HL-60 (cell line): Measurements from ENCODE around the gene CRYGB.
A peak's percentile ranks its signal among the peaks of the same experiment; 100 is the strongest.
"Not testable (repeated sequence)": the region's sequence is repeated elsewhere in the genome, so short reads cannot be mapped to it uniquely, and the experiment has no call there.

Experiments
- DNase-seq, 2 experiments: peaks; one replicate each; pipeline ENCODE4 v3.0.0-alpha.2; 2010 to 2020; ENCODE audit warnings: low read depth in 1 of 2, low spot score in 1 of 2
- H3K27ac ChIP-seq: fragments of 250-450 bp; sonication (Bioruptor Pico); replicated peaks from 2 replicates; pipeline ENCODE4 v1.5.1; 2020; ENCODE audit warnings: mild to moderate bottlenecking, moderate library complexity
- H3K27me3 ChIP-seq: fragments of 250-450 bp; sonication (Bioruptor Pico); 2 replicates; pipeline ENCODE4 v1.5.1; 2021; ENCODE audit warnings: mild to moderate bottlenecking, moderate library complexity; ENCODE audit not compliant: insufficient read depth, poor library complexity, severe bottlenecking
- H3K4me3 ChIP-seq: replicated peaks from 2 replicates; pipeline ENCODE4 v1.5.1; 2011; ENCODE audit warnings: mild to moderate bottlenecking, control low read depth, low read length; ENCODE audit not compliant: insufficient read depth
- CTCF ChIP-seq: IDR thresholded peaks from one replicate; pipeline ENCODE4 v1.5.1; 2011; ENCODE audit warnings: low read length, control low read depth, inconsistent platforms; ENCODE audit not compliant: insufficient read depth
- GABPA ChIP-seq: IDR thresholded peaks from 2 replicates; pipeline ENCODE4 v1.6.1; 2012; ENCODE audit warnings: low read depth
- POLR2AphosphoS5 ChIP-seq: IDR thresholded peaks from 2 replicates; pipeline ENCODE4 v1.6.1; 2012; ENCODE audit warnings: low read depth
- REST ChIP-seq: IDR thresholded peaks from 2 replicates; pipeline ENCODE4 v1.6.1; 2012; ENCODE audit warnings: low read depth; ENCODE audit not compliant: insufficient replicate concordance
- SPI1 ChIP-seq: IDR thresholded peaks from 2 replicates; pipeline ENCODE4 v1.6.1; 2012; ENCODE audit warnings: low read depth, mild to moderate bottlenecking, borderline replicate concordance

CRYGB gene

GRCh38 chr2:208128136-208128535, 17.8 kb downstream of the CRYGB start:
- no peak for DNase-seq
- H3K27ac ChIP-seq, result no peak overlapping the region
- no peaks in the 10 kb centered on the region for H3K27me3 ChIP-seq
- no peak overlapping the region for H3K4me3 ChIP-seq
- TF ChIP-seq SPI1 (no peak), POLR2AphosphoS5 (no peak), REST (no peak), CTCF (no peak)

GRCh38 chr2:208127090-208127489, 18.9 kb downstream of the CRYGB start:
- Histone ChIP-seq H3K27ac (no peak overlapping the region), H3K4me3 (no peak overlapping the region), H3K27me3 (no peaks in the 10 kb centered on the region)
- DNase-seq, result no peak
- TF ChIP-seq REST, result no peak
- no peak for TF ChIP-seq POLR2AphosphoS5
- no peak for TF ChIP-seq CTCF
- TF ChIP-seq GABPA, result no peak
- no peak for TF ChIP-seq SPI1

- TF ChIP-seq GABPA (no peak), POLR2AphosphoS5 (no peak), CTCF (no peak), REST (no peak), SPI1 (no peak)
- Histone ChIP-seq H3K27ac (no peak overlapping the region), H3K27me3 (no peaks in the 10 kb centered on the region), H3K4me3 (no peak overlapping the region)
- no peak for DNase-seq
Measured at GRCh38 chr2:208125251-208125650, 20.7 kb downstream of the CRYGB start.

- H3K4me3 ChIP-seq, result peak within 1 kb of the TSS; percentile 23; the same call in 1 of the 2 replicates
- H3K27ac ChIP-seq, H3K27me3 ChIP-seq: not testable (repeated sequence)
- DNase-seq, result peak in 1 of 2 experiments; percentile 7
Measured at GRCh38 chr2:208124013-208124715, 21.8 kb downstream of the CRYGB start, which contains the start of gene CRYGD. TSS of gene CRYGD (minus strand) at chr2:208124524. CDS start at chr2:208124473, 51 bp downstream.
